ENCODE measurements around the gene TOGARAM2.
A peak's percentile ranks its signal among the peaks of the same experiment; 100 is the strongest.
"Not testable (repeated sequence)": the region's sequence is repeated elsewhere in the genome, so short reads cannot be mapped to it uniquely, and the experiment has no call there.

Gene TOGARAM2

DNA sequence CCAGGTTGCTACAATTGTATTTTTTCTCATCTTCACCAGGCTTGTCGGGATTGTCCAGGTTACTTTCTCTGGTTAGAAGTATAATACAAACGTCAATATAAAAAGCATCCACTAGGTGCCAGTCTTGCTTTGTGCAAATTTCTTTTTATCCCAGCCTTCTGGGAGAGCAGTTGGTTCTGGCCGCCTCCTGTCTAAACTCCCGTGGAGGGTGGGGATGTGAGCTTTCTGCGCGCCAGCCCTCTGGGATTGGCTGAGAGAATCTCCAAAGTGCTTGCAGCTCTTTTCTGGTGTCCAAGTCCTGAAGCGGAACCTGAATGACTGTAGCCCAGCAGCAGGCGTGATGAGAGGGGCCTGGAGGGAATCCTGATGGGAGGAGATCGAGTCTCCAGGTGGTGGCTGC, 22.4 kb upstream of the TOGARAM2 start:
- Mint-ChIP-seq H3K4me1 (ENCODE audit: low read depth in 2 of 2) (peaks cover 7 to 10% of the 10 kb centered on the region in 2 donors), H3K27me3 (no peaks in the 10 kb centered on the region), H3K9me3 (no peaks in the 10 kb centered on the region), H3K4me3 (no peak overlapping the region), H3K27ac (no peak overlapping the region), H3K36me3 (ENCODE audit: insufficient read depth) (peaks cover 7% of the 10 kb centered on the region)
- DNase-seq (peak; percentile 53 to 63 (median 56)), ATAC-seq (replicated peaks) (peak; percentile 65)

DNA sequence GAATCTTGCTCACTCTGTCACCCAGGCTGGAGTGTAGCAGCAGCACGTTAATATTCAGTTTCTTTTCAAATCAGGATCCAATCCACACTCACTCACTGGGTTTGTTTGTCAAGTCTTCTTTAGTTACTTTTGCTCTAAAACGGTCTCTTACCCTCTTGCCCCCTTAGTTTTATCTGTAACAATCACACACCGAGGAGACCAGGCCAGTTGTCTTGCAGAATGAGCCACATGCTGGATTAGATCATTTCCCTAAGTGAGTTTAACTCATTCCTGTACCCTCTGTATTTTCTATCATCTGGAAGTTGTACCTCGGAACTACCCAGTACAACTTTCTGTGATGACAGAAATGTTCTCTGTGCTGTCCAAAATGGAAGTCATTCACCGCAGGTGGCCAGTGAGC, 20.7 kb upstream of the TOGARAM2 start:
- H3K27ac Mint-ChIP-seq = no peak overlapping the region
- H3K4me3 Mint-ChIP-seq = no peak overlapping the region
- H3K27me3 Mint-ChIP-seq = no peaks in the 10 kb centered on the region
- H3K9me3 Mint-ChIP-seq = no peaks in the 10 kb centered on the region
- peaks cover 7% of the 10 kb centered on the region for H3K36me3 Mint-ChIP-seq (ENCODE audit: insufficient read depth)
- ATAC-seq (replicated peaks) (no peak), DNase-seq (no peak)
- H3K4me1 Mint-ChIP-seq (ENCODE audit: low read depth in 2 of 2) = peaks cover 7 to 10% of the 10 kb centered on the region in 2 donors

DNA sequence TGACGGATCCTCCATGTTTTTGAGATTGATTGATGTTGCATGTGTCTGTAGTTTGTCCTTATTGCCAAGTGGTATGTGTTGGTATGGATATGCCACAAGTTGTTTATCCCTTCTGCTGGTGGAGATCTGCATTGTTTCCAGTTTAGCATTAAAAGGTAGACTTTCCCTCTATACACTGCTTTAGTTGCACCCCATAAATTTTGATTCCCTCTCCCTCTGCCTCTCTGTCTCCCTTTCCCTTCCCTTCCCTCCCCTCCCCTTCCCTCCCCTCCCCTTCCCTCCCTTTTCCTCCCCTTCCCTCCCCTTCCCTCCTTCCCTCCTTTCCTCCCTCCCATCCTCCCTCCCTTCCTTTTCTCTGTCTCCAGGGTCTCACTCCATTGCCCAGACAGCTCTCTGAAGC, 18.6 kb upstream of the TOGARAM2 start:
- no peak for ATAC-seq (replicated peaks)
- DNase-seq = no peak
- no peak overlapping the region for H3K4me3 Mint-ChIP-seq
- no peaks in the 10 kb centered on the region for H3K9me3 Mint-ChIP-seq
- H3K27me3 Mint-ChIP-seq = no peaks in the 10 kb centered on the region
- peaks cover 6 to 7% of the 10 kb centered on the region in 2 donors for H3K4me1 Mint-ChIP-seq (ENCODE audit: low read depth in 2 of 2)
- H3K36me3 Mint-ChIP-seq (ENCODE audit: insufficient read depth) = no peaks in the 10 kb centered on the region
- H3K27ac Mint-ChIP-seq = no peak overlapping the region

DNA sequence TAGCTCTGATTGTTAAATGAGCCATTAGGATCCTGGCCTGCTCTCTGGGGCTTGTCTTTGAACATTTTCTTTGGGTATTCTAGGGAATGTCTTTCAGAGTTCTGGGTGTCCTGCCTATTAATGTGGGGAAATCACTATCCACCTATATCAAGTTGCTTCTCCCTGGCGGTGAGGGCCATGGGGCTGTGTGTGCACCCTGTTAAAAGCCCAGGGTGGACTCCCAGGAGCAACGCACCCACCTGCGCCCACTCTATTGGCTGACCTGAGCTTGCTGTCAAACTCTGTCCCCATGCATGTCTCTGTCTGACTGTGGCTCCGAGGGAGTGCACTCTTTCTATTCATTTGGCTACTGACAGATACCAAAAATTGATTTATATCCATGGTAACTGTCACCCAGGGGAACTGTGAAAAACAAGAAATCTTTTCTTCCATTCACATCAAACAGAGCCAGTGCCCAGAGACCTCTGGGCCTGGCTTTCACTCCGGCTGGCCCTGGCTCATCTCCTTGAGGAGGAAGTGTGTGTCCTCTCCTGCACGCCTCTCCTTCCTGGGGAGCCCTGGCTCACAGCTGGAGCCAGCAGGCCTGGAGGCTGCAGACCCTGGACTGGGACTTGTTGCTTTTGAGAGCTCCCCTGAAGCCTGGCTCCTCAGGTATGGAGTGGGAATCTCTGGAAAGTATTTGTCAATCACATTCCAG, 10.5 kb upstream of the TOGARAM2 start:
- DNase-seq = no peak
- Mint-ChIP-seq H3K4me1 (ENCODE audit: low read depth in 2 of 2) (peaks cover 9 to 12% of the 10 kb centered on the region in 2 donors), H3K27ac (no peak overlapping the region)

DNA sequence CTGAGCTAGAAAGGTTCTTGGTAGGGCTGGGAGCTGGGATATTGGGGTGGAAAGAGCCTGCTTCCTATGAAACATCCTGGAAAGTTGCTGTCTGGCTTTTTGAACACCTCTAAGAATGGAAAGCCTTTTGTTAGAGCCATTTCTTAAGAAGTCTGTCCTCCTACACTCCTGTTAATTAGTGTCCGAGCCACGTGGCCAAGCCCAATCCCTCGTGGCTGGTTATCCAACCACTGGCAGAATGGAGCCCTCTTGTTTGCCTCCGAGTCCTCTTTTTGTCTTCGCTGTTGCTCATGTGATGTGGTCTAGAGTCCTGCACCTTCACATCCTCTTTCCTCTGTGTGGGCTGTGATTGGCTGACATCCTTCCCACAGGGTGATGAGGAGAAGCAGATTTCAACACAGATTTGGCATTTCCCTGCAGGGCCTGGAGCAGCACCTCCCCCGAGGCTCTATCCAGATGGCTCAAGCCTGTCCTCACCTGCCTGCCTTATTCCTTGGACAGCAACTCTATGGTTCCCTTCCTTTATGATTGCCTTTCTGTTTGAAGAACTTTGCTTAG, 8.2 kb upstream of the TOGARAM2 start:
- Mint-ChIP-seq H3K4me1 (ENCODE audit: low read depth in 2 of 2) (peaks cover 9 to 12% of the 10 kb centered on the region in 2 donors), H3K9me3 (no peaks in the 10 kb centered on the region), H3K36me3 (ENCODE audit: insufficient read depth) (no peaks in the 10 kb centered on the region), H3K4me3 (peak overlapping the region in 1 of 2 donors; percentile 55), H3K27ac (peak overlapping the region; percentile 27 to 29), H3K27me3 (no peaks in the 10 kb centered on the region)
- ATAC-seq (replicated peaks) (peak; percentile 70), DNase-seq (no peak)

More for the DNA sequence above, 10.5 kb upstream of the TOGARAM2 start:
- Mint-ChIP-seq H3K36me3 (ENCODE audit: insufficient read depth) (no peaks in the 10 kb centered on the region), H3K9me3 (no peaks in the 10 kb centered on the region), H3K27me3 (no peaks in the 10 kb centered on the region), H3K4me3 (no peak overlapping the region)
- no peak for ATAC-seq (replicated peaks)

DNA sequence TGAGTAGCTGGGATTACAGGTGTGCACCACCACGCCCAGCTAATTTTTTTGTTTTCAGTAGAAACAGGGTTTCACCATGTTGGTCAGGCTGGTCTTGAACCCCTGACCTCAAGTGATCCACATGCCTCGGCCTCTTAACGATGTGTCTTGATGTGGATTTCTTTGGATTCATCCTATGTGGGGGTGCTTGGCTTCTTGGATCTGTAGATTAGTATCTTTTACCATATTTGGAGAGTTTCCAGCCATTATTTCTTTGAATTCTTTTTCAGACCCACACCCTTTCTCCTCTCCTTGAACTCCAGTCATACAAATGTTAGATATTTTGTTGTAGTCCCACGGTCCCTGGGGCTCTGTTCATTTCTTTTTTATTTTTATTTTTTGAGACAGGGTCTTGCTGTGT, 6.8 kb upstream of the TOGARAM2 start:
- no peaks in the 10 kb centered on the region for H3K36me3 Mint-ChIP-seq (ENCODE audit: insufficient read depth)
- no peaks in the 10 kb centered on the region for H3K27me3 Mint-ChIP-seq
- ATAC-seq (replicated peaks) (no peak), DNase-seq (no peak)
- peaks cover 9 to 12% of the 10 kb centered on the region in 2 donors for H3K4me1 Mint-ChIP-seq (ENCODE audit: low read depth in 2 of 2)
- H3K27ac Mint-ChIP-seq = no peak overlapping the region
- H3K9me3 Mint-ChIP-seq = no peaks in the 10 kb centered on the region
- H3K4me3 Mint-ChIP-seq = no peak overlapping the region

DNA sequence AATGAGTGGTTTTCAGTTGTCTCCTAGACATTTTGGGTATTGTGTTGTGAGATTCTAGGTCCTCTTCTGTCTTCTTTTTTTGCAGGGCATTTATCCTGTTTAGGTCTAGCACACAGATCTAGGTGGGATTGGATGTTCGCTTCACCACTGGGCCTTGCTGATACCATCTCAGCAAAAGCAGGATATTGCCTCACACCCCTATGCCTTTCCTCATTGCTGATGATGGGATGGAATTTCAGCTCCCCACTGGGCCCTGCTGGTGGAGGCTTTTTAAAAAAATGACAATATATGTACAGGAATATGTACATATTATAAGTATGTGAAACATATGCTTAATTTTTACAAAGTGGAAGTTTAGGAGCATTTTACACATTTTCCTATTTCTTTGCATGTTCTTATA, 5.4 kb upstream of the TOGARAM2 start:
- ATAC-seq (replicated peaks) = no peak
- Mint-ChIP-seq H3K27ac (no peak overlapping the region), H3K4me1 (ENCODE audit: low read depth in 2 of 2) (peaks cover 9 to 12% of the 10 kb centered on the region in 2 donors), H3K9me3 (no peaks in the 10 kb centered on the region), H3K27me3 (no peaks in the 10 kb centered on the region), H3K36me3 (ENCODE audit: insufficient read depth) (no peaks in the 10 kb centered on the region), H3K4me3 (no peak overlapping the region)
- DNase-seq = no peak

DNA sequence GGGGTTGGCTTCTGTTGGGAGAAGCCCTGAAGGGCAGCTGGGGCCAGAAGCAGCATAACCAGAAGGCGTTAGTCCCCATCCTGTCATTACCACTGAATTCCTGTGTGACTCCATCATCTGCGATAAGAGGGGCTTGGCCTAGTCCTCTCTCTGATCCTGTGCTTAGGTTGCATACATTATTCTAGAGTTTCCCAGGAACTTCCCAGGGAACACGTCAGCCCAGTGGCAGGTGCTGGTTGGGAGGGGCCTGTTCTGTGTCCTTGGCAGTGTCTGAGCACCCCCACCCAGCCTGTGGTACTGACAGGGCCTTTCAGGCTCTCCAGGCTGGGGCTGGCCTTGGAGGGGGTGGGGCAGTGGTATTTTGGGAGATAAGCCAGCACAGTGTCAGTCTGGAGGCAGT, 4.5 kb upstream of the TOGARAM2 start:
- H3K4me3 Mint-ChIP-seq = no peak overlapping the region
- DNase-seq (no peak), ATAC-seq (replicated peaks) (no peak)
- peak overlapping the region; percentile 64 to 83 for H3K27ac Mint-ChIP-seq
- H3K36me3 Mint-ChIP-seq (ENCODE audit: insufficient read depth) = no peaks in the 10 kb centered on the region
- no peaks in the 10 kb centered on the region for H3K27me3 Mint-ChIP-seq
- peaks cover 9 to 12% of the 10 kb centered on the region in 2 donors for H3K4me1 Mint-ChIP-seq (ENCODE audit: low read depth in 2 of 2)
- no peaks in the 10 kb centered on the region for H3K9me3 Mint-ChIP-seq

DNA sequence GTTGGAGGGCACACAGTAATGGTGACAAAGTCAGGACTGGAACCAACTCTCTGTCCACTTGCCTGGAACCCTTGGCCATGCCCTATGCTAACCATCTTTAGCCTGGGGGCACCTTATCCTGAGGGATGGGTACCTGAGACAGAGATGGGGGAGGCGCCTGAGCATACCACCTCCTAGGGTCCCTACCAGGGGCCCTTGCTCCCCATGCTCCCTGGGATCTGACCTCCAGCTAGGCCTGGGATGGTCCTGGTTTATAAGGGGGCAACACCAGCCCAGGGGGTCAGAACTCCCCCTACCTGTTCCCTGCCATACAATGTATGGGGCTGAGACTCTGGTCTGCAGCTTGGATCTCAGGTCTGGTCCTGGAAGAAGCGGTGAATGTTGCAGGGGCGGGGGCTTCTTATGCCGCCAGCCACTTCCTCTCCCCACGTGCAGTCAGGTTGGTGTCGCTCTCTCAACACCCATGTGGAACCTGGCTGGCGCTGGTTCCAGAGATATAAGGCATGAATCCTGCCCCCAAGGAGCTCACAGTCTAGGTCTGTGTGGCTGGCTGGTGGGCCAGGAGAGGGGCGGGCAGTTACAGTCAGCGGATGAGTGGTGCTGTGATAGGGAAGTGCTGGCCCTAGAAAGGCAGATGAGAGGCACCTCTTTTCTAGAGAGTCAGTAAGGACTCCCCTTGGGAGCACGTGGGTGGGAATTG, 3.8 kb upstream of the TOGARAM2 start:
- DNase-seq (no peak), ATAC-seq (replicated peaks) (no peak)
- H3K27ac Mint-ChIP-seq = peak overlapping the region; percentile 83 to 85
- no peaks in the 10 kb centered on the region for H3K9me3 Mint-ChIP-seq
- no peaks in the 10 kb centered on the region for H3K36me3 Mint-ChIP-seq (ENCODE audit: insufficient read depth)
- peaks cover 9 to 12% of the 10 kb centered on the region in 2 donors for H3K4me1 Mint-ChIP-seq (ENCODE audit: low read depth in 2 of 2)
- no peaks in the 10 kb centered on the region for H3K27me3 Mint-ChIP-seq
- H3K4me3 Mint-ChIP-seq = no peak overlapping the region

DNA sequence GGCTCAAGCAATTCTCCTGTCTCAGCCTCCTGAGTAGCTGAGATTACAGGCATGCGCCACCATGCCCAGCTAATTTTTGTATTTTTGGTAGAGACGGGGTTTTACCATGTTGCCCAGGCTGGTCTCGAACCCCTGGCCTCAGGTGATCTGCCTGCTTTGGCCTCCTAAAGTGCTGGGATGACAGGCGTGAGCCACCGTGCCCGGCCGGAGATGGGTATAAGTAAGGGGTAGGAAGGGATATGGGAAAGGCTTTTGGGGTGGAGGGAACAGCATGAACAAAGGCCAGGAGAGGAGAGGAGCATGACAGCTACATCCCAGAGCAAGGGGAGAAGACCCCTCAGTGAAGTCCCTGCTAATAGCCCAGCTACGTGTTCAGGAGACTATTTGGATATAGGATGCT, 3.1 kb upstream of the TOGARAM2 start:
- H3K4me3 Mint-ChIP-seq = not testable (repeated sequence)

DNA sequence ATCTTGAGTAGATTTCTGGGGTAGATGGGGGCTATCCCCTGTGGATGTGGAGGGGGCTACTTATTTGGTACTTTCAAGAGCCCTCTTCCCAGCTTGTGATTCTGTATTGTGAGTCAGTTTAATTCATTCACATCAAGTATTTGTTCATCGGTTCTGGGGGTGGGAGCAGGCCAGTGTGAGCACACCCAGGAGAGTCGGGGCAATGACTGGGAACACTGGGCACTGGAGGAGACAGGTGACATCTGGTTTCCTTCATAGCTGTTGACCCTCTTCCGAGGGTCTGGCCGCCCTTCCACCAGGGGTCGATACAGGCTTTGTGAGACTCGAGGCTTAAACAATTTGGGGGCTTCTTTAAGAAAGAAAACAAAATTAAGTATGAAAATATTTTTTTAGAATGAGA, 2.5 kb upstream of the TOGARAM2 start:
- no peaks in the 10 kb centered on the region for H3K36me3 Mint-ChIP-seq (ENCODE audit: insufficient read depth)
- peak overlapping the region in 1 of 2 donors; percentile 83 for H3K27ac Mint-ChIP-seq
- H3K4me3 Mint-ChIP-seq = no peak overlapping the region
- ATAC-seq (replicated peaks) (no peak), DNase-seq (no peak)
- no peaks in the 10 kb centered on the region for H3K9me3 Mint-ChIP-seq
- H3K27me3 Mint-ChIP-seq = no peaks in the 10 kb centered on the region
- peaks cover under 1 to 2% of the 10 kb centered on the region in 2 donors for H3K4me1 Mint-ChIP-seq (ENCODE audit: low read depth in 2 of 2)

More for the DNA sequence above, 3.1 kb upstream of the TOGARAM2 start:
- ATAC-seq (replicated peaks); DNase-seq; H3K36me3 Mint-ChIP-seq (ENCODE audit: insufficient read depth); H3K9me3 Mint-ChIP-seq; H3K27me3 Mint-ChIP-seq; H3K4me1 Mint-ChIP-seq (ENCODE audit: low read depth in 2 of 2): not testable (repeated sequence)
- H3K27ac Mint-ChIP-seq = peak overlapping the region; percentile 83 to 85

DNA sequence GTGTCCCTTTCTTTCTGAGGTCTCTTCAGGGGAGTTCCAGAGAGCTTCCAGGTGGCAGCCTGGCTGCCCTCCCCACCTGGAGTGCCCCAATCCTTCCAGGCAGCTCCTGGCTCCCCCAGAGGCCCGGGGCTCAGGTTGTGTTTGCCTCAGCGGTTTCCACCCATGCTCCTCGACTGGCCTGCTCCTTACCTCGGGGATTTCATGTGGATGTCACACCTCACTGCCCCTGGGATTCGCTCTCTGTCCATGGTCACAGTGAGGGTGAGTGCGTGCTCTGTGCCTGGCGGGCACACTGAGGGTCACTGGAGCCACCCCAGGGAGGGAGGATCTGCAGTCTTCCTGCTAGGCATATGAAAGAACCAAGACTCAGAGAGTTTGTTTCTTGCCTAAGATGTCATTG, 2.1 kb upstream of the TOGARAM2 start:
- ATAC-seq (replicated peaks) = no peak
- H3K9me3 Mint-ChIP-seq = no peaks in the 10 kb centered on the region

DNA sequence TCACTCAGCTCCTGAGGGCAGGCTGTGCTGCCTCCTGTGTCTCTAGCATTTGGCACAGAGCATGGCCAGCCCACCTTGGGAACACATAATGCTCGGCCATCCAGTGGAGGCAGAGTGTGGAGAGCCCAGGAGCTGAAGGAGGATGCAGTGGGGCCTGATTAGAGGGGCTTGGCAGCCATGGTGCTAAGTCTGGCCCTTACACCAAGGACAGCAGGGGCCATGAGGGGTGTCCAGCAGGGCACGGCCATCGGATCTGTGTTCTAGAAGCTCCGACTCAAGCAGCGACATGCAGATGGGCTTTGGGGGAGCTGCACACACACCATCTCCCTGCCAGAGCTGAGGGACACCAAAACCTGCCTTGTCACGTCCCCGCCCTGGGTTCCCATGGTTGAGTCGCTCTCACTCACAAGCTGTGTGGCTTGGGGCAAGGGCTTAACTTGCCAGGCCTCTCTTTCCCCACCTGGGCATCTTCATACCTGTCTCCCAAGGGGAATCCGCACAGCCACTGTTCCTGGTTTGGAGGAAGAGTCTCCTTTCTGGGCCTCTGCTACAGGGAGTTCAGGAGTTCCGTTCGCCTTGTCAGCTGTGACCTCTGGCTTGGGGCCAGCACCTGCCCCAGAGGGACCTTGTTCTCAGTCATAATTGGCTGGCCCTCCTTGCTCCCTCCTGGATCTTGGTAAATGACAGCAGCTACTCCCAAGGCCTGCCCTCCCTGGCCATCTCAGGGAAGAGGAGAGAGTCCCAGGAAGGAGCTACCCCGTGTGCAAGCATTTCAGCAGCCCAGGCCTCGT, 1.3 kb upstream of the TOGARAM2 start:
- Mint-ChIP-seq H3K4me1 (ENCODE audit: low read depth in 2 of 2) (peaks cover 2 to 5% of the 10 kb centered on the region in 2 donors), H3K27ac (peak overlapping the region; percentile 82 to 83), H3K4me3 (no peak overlapping the region), H3K27me3 (no peaks in the 10 kb centered on the region), H3K36me3 (ENCODE audit: insufficient read depth) (no peaks in the 10 kb centered on the region), H3K9me3 (no peaks in the 10 kb centered on the region)
- ATAC-seq (replicated peaks) (no peak), DNase-seq (no peak)

More for the DNA sequence above, 2.1 kb upstream of the TOGARAM2 start:
- Mint-ChIP-seq H3K36me3 (ENCODE audit: insufficient read depth) (no peaks in the 10 kb centered on the region), H3K27me3 (no peaks in the 10 kb centered on the region), H3K27ac (peak overlapping the region; percentile 82 to 83), H3K4me1 (ENCODE audit: low read depth in 2 of 2) (peaks cover 2 to 4% of the 10 kb centered on the region in 2 donors), H3K4me3 (no peak overlapping the region)
- no peak for DNase-seq

Data from effector memory CD8-positive, alpha-beta T cell (primary cell).